ENCODE results near the gene TCP10L.

Gene TCP10L

GRCh38 chr21:32613436-32614043 lies 28.2 kb upstream of the TCP10L start:
- Histone ChIP-seq H3F3A (ENCODE audit: insufficient read depth, low read length) (peaks cover 12% of the 10 kb centered on the region), H3K27me3 (replicated peaks; ENCODE audit: insufficient read depth, low read length) (0 out of 2 replicates have a peak, but pooled peaks cover 3% of the 10 kb centered on the region), H3K9me2 (replicated peaks; ENCODE audit: insufficient read depth, low read length) (no peaks in the 10 kb centered on the region), H3K79me2 (ENCODE audit: low read length) (peaks cover 29% of the 10 kb centered on the region), H3K9me3 (replicated peaks; ENCODE audit: insufficient read depth, low read length) (no peaks in the 10 kb centered on the region), H3K4me2 (ENCODE audit: low read depth, low read length) (peak overlapping the region; percentile 78), H3K9ac (ENCODE audit: low read length) (peak overlapping the region; percentile 80; the same call in 1 of the 2 replicates), H3K36me3 (replicated peaks; ENCODE audit: insufficient read depth, low read length) (no peaks in the 10 kb centered on the region), H3K27ac (ENCODE audit: low read length) (peak overlapping the region; percentile 78; the same call in 1 of the 2 replicates), H2AFZ (ENCODE audit: low read length) (peak overlapping the region; percentile 89), H4K20me1 (ENCODE audit: insufficient read depth, low read length) (no peaks in the 10 kb centered on the region), H3K4me1 (ENCODE audit: low read length) (peaks cover 4% of the 10 kb centered on the region; the same call in 1 of the 2 replicates), H3K4me3 (ENCODE audit: low read length) (peak overlapping the region; percentile 87)
- TF ChIP-seq EZH2 (optimal IDR thresholded peaks at IDR 0.05; ENCODE audit: low read depth, low read length): no peak
- DNase-seq: no peak

- peaks cover 29% of the 10 kb centered on the region for H3K79me2 ChIP-seq (ENCODE audit: low read length)
- peak overlapping the region; percentile 87 for H3K4me3 ChIP-seq (ENCODE audit: low read length)
- H3K27ac ChIP-seq (ENCODE audit: low read length): peak overlapping the region; percentile 78
- no peaks in the 10 kb centered on the region for H4K20me1 ChIP-seq (ENCODE audit: insufficient read depth, low read length)
- peak overlapping the region; percentile 89 for H2AFZ ChIP-seq (ENCODE audit: low read length)
- no peak for DNase-seq
- peaks cover 4% of the 10 kb centered on the region; the same call in 1 of the 2 replicates for H3K4me1 ChIP-seq (ENCODE audit: low read length)
- no peaks in the 10 kb centered on the region for H3K9me3 ChIP-seq (replicated peaks; ENCODE audit: insufficient read depth, low read length)
- peak overlapping the region; percentile 80 for H3K9ac ChIP-seq (ENCODE audit: low read length)
- peaks cover 12% of the 10 kb centered on the region for H3F3A ChIP-seq (ENCODE audit: insufficient read depth, low read length)
- no peaks in the 10 kb centered on the region for H3K9me2 ChIP-seq (replicated peaks; ENCODE audit: insufficient read depth, low read length)
- TF ChIP-seq, protein P1, sequence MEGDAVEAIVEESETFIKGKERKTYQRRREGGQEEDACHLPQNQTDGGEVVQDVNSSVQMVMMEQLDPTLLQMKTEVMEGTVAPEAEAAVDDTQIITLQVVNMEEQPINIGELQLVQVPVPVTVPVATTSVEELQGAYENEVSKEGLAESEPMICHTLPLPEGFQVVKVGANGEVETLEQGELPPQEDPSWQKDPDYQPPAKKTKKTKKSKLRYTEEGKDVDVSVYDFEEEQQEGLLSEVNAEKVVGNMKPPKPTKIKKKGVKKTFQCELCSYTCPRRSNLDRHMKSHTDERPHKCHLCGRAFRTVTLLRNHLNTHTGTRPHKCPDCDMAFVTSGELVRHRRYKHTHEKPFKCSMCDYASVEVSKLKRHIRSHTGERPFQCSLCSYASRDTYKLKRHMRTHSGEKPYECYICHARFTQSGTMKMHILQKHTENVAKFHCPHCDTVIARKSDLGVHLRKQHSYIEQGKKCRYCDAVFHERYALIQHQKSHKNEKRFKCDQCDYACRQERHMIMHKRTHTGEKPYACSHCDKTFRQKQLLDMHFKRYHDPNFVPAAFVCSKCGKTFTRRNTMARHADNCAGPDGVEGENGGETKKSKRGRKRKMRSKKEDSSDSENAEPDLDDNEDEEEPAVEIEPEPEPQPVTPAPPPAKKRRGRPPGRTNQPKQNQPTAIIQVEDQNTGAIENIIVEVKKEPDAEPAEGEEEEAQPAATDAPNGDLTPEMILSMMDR (IDR thresholded peaks at IDR 0.05; ENCODE audit: low read length): no peak
- TF ChIP-seq EZH2 (optimal IDR thresholded peaks at IDR 0.05; ENCODE audit: low read depth, low read length): no peak
- no peak for TF ChIP-seq EZH2phosphoT487 (IDR thresholded peaks at IDR 0.05; ENCODE audit: low read length)
- peak overlapping the region; percentile 78 for H3K4me2 ChIP-seq (ENCODE audit: low read depth, low read length)
- no peaks in the 10 kb centered on the region for H3K36me3 ChIP-seq (replicated peaks; ENCODE audit: insufficient read depth, low read length)
- H3K27me3 ChIP-seq (replicated peaks; ENCODE audit: insufficient read depth, low read length): 0 out of 2 replicates have a peak, but pooled peaks cover 3% of the 10 kb centered on the region
These were observed 27.6 kb upstream of the TCP10L start for GRCh38 chr21:32612999-32613337.

DNA sequence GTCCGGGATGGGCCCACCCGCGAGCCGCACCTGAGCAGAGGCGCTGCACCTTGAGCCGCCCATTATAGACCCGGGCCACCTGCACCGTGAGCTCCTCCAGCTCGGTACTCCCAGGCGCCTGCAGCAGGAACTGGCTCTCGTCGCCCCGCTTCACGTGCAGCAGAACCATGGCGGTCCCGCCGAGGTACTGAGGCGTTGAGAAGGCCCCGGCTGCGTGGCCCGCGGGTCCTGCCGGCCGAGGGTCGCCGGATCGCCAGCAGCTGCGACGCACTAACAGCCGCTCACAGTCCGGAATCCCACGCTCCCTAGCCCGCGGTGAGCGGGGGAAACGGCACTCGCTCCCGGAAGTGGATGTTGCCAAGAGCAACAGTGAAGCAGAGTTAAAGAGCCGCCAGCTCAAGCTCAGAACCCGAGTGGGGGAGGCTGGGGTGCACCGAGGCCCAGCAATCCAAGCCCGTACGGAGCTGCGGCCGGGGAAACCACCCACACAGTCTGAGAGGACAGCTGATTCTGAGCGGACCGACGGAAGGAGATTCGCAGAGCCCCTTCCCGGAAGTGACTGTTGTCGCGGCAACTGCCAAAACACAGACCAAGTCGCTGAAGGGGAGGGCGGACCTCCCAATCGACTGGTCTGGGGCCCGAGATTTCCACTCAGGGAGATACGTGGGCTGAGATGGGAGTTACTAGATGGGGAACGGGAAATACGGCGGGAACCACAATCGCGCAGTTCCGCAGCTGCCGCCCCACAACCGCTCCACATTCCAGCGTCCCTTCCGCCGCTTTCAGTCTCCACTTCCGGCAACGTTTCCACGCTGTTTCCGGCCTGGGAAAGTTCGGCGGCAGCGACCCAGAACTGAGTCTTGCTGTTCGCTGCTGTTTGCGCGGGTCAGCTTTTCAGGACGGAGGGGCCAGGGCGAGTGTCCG lies 27.0 kb upstream of the TCP10L start, which contains the start of gene CFAP298:
Gene CFAP298, minus strand, starts transcription at position 303 of the 924 bp plus-strand sequence. Its CDS starts 134 bp downstream, at position 169.
- Histone ChIP-seq H3K36me3 (replicated peaks; ENCODE audit: insufficient read depth, low read length) (peaks cover 4% of the 10 kb centered on the region; the same call in 1 of the 2 replicates), H3K9me2 (replicated peaks; ENCODE audit: insufficient read depth, low read length) (no peaks in the 10 kb centered on the region), H3K4me1 (ENCODE audit: low read length) (peaks cover 4% of the 10 kb centered on the region; the same call in 1 of the 2 replicates), H3K9me3 (replicated peaks; ENCODE audit: insufficient read depth, low read length) (no peaks in the 10 kb centered on the region), H3K4me2 (ENCODE audit: low read depth, low read length) (peak within 1 kb of the TSS; percentile 78), H2AFZ (ENCODE audit: low read length) (peak within 1 kb of the TSS; percentile 89), H3K4me3 (ENCODE audit: low read length) (peak within 1 kb of the TSS; percentile 87), H3K27ac (ENCODE audit: low read length) (peak within 1 kb of the TSS; percentile 78), H3F3A (ENCODE audit: insufficient read depth, low read length) (peaks cover 12% of the 10 kb centered on the region), H3K79me2 (ENCODE audit: low read length) (peaks cover 32% of the 10 kb centered on the region), H3K27me3 (replicated peaks; ENCODE audit: insufficient read depth, low read length) (0 out of 2 replicates have a peak, but pooled peaks cover 3% of the 10 kb centered on the region), H3K9ac (ENCODE audit: low read length) (peak within 1 kb of the TSS; percentile 80), H4K20me1 (ENCODE audit: insufficient read depth, low read length) (no peaks in the 10 kb centered on the region)
- TF ChIP-seq, protein P1 (IDR thresholded peaks at IDR 0.05; ENCODE audit: low read length): no peak
- TF ChIP-seq EZH2phosphoT487 (IDR thresholded peaks at IDR 0.05; ENCODE audit: low read length) (no peak), EZH2 (optimal IDR thresholded peaks at IDR 0.05; ENCODE audit: low read depth, low read length) (no peak)
- DNase-seq: peak; percentile 95

All from MM.1S (cell line).